ENCODE results near the gene TLCD5.

The TLCD5 gene

DNA sequence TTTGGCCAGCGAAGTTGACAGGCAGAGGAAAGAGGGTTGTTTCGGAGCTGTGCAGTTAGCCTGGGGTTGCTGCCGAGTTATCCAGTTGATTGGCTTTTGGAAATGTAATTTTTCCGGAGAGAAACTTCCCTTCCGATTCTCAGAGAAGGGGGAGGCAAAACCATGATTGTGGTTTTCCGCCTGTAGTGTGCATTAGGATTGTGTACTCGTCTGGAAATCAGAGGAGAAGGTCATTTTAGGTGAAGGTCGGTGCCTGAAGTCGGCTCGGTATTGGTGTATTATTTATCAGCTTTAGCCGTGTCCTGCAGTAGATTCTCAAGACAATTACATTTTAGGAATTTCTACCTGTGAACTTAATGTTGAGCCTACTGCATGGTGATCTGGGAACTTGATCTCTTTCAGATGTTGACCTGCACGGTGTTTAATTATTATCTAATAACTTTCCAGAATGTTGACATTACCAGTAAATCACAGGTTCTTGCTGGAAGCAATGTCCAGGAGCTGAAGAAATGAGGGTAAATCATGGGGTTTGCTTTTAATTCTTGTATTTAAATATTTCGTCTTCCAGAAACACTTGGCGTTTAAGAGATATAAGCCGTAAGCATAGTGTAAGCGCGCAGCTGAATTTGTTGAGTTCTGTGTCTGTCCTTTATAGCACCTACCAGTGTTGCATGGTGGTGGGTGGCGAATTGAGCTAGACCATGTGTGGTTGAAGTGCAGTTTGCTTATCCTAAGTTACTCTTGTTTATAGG, 12.4 kb downstream of the TLCD5 start:
- DNase-seq (ENCODE audit: low read depth, low spot score): no peak

DNA sequence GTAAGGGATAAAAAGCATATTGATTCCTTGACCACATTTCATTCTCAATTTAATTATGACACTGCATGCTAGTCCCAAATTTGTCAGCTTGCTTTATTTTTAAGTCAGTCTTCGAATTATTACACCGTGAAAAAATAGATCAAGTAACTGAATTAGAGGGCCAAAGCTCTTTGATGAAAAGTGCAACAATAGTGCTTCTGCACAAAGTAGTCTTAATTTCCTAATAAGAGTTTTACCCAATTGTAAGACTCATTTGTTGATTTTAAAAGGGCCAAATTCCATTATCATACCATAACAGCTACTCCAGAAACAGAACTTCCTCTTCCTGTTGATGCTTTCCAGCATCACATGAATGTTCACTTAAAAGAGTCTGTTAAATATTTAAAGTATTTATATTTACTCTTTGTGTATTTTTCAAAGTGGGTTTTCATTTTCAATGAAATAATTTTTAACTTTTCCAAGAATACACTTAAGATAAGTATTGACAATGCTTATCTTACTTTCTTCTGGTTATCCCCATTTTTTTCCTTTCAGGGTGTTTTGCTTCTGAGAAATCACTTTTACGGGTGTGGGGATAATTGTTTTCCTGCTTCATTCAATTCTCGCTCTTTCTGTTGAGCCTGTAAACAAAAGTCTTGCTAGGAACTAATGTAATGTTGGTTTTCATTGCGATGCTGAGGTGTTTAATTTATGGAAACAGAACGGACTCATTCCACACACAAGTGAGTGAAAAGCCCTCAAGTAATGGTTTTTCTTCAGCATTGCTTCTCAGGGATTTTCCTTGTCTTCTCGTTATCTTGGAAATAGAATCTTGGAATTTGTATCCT, 13.2 kb downstream of the TLCD5 start:
- no peak for DNase-seq (ENCODE audit: low read depth, low spot score)

DNA sequence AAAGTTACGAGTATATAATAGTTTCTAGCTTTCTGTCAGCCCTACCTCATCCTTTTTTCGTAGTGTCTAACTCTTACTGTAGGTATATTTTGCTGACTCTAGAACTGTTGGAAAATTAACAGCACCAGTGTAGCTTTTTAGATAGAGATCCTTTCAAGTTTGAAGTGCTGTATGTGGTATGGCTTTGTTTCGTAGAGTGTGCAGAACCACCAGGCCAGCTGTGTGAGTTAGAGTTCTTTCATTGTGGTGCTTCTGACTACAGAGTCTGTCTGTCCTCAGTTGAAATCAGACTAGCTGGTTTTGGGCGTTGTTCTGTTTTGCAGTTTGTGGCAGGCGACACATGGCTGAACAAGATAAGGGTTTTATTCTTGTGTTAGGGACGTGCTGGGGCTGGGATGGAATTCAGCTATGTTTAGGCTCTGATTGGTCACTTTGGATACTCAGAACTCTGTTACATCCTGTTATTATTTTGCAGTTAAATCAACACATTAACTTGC, 14.3 kb downstream of the TLCD5 start:
- DNase-seq (ENCODE audit: low read depth, low spot score): no peak

DNA sequence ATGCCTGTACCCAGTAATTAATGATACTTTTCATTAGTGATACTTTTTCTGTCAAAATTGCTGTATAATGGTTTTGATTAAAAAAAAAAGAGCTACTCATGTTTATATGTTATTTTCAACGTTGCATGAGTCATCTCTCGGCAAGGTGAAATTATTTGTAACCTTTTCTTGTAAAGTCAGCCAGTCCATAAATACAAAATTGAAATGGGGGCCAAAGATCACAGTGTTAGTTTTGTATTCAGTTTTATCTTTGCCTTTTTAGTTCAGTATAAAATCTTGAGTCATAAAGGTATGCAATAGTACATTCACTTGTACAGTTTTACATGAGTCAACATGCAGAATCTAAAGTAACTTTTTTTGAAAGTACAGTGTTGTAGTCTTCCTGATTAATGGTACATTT, 15.4 kb downstream of the TLCD5 start:
- no peak for DNase-seq (ENCODE audit: low read depth, low spot score)

GRCh38 chr11:120342226-120342625, 17.1 kb downstream of the TLCD5 start:
- no peak for DNase-seq (ENCODE audit: low read depth, low spot score)

DNA sequence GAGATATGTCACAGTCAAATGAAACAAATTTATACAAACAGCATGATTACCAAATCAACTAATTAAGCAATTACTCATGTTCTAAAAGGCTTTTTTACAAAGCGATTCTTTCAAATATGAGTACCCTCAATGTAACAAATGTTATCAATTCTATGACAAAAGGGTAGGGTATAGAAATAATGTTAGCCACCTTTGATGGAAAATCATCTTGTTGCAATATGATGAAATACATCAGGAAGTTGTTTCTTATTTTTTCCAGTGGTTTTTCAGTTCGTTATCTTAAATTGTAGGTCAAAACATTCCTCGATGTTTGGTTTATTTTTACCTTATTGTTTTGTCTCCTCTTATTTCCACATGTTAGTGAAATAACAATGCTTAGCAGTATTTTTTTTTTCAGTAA, 17.6 kb downstream of the TLCD5 start:
- DNase-seq (ENCODE audit: low read depth, low spot score): no peak

- no peak for DNase-seq (ENCODE audit: low read depth, low spot score)
Measured at GRCh38 chr11:120343429-120343828, 18.3 kb downstream of the TLCD5 start.

- DNase-seq (ENCODE audit: low read depth, low spot score): no peak
Measured at GRCh38 chr11:120344302-120345004, 19.4 kb downstream of the TLCD5 start.

DNA sequence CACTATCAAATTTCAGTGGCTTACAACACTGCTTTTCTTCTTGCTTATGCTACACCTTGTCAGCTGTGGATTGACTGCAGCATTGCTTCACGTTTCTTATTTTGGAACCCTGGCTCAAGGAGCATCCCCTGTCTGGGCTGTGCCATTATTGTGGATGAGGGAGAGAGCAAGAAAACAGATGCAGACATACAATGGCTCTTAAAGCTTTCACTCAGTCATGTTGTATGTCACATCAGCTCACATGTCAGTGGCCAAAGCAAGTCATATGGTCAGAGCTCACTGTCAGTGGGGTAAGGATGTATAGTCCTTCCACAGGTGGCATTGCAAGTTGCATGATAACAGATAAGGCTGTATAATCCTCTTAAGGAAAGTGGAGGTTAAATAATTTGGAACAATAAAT, 21.1 kb downstream of the TLCD5 start:
- DNase-seq (ENCODE audit: low read depth, low spot score): no peak

DNA sequence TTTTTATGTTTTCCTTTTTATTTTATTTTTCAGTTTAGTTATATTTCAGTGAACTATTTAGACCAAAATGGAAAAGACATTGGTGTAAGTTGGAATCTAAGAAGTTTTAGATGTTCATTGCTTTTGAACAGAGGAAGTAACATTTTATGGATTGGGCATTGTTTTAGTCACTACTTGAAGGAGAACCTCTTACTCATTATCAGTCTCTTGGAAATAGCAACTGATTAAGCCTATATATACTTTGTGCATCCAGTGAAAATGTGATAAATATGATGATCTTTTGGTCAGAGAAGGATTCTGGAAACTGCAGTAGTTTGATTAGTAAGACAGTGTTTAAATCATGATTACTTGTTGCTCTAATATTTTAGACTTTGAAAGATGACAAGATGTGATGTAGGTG, 25.5 kb downstream of the TLCD5 start:
- no peak for DNase-seq (ENCODE audit: low read depth, low spot score)

- DNase-seq (ENCODE audit: low read depth, low spot score): no peak
Measured at GRCh38 chr11:120352405-120352804, 27.3 kb downstream of the TLCD5 start.

DNA sequence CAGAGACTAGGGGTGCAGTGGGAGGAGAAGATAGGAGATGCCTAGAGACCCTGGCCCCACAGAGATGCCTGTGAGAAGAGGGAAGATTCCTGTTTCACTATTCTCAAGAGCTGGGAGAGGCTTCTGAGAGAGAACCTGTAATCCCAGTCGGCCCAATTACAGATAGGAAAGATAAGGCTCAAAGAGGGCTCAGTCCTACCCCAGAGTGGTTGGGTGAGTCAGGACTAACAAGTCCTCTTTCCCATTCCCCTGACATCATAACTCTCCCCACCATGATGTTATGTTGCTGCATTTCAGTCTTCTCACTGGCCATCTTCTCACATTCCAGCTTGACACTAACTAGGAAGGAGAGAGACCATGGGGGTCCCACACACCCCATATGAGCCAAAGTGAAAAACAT, 29.0 kb downstream of the TLCD5 start:
- DNase-seq (ENCODE audit: low read depth, low spot score): no peak

GRCh38 chr11:120354779-120355178, 29.7 kb downstream of the TLCD5 start:
- DNase-seq (ENCODE audit: low read depth, low spot score): no peak

DNA sequence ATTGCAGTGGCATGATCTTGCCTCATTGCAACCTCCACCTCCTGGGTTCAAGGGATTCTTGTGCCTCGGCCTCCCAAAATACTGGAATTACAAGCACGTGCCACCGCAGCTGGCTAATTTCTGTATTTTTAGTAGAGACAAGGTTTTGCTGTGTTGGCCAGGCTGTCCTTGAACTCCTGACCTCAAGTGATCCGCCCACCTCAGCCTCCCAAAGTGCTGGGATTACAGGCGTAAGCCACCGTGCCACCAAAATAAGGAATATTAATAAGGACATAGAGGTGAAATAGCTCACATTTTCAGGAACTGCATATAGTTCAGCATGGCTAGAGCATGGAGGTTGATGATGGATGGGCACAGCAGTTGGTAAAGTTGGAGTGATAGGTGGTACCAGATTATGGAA, 32.5 kb downstream of the TLCD5 start:
- no peak for DNase-seq (ENCODE audit: low read depth, low spot score)

GRCh38 chr11:120358729-120359128, 33.6 kb downstream of the TLCD5 start:
- no peak for DNase-seq (ENCODE audit: low read depth, low spot score)

DNA sequence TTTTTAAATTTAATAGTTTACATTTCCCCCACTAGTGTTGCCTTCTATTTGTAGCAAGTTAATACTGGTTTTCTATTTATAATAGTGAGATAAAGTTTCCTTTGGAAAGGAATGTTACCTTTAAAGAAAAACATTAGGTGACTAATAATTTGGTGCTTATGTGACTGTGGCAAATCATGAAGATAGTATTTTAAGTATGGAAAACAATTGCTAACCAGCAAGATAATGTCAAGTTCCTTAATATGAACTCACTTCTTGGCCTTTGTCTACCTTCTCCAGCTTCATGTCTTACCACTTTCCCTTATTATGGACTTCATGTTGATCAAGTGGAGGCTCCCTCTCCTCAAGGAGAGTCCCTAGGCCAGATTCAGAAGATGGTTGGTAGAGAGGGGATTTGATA, 38.3 kb downstream of the TLCD5 start:
- DNase-seq (ENCODE audit: low read depth, low spot score): no peak

GRCh38 chr11:120365512-120365911, 40.4 kb downstream of the TLCD5 start:
- DNase-seq (ENCODE audit: low read depth, low spot score): no peak

DNA sequence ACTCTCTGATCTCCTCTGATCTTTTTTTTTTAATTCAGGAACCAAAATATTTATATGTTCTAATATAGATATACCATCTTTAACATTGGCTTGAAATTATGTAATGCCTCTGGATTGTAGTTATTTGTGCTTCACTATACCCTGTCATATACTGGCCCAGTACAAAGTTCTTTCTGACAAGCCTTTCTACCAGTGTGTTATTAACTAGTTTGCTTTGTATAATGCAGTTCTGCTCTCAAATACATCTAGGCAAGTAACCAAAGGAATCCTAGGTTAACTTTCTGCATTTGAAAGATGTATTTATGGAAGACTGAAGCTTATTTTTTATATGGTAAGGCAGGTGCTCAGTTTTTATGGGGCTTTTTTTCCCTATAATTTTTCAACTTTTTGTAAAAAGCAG, 47.2 kb downstream of the TLCD5 start:
- DNase-seq (ENCODE audit: low read depth, low spot score): no peak

GRCh38 chr11:120375076-120375475, 50.0 kb downstream of the TLCD5 start:
- no peak for DNase-seq (ENCODE audit: low read depth, low spot score)

- no peak for DNase-seq (ENCODE audit: low read depth, low spot score)
Measured at GRCh38 chr11:120376547-120377182, 51.6 kb downstream of the TLCD5 start.

DNA sequence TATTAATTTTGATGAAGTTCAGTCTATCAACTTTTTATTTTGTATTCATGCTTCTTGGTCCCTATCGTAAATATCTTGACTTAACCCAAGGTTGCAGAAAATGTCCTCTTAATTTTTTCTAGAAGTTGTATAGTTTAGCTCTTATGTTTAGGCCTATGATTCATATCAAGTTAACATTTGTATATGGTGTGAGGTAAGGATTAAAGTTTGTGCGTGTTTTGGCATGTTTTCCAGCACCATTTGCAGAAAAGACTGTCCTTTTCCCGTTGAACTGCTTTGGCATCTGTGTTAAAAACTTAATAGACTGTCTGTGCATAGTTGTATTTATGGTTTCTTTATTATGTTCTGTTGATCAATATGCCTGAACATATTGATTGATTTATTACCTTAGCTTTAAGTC, 53.4 kb downstream of the TLCD5 start:
- DNase-seq (ENCODE audit: low read depth, low spot score): no peak

- DNase-seq (ENCODE audit: low read depth, low spot score): no peak
Measured at GRCh38 chr11:120381401-120381800, 56.3 kb downstream of the TLCD5 start.
